GM12875 (cell line): ENCODE data around the gene PARD3B.

Experiments
- H3K4me3 ChIP-seq: one replicate; pipeline ENCODE4 v1.5.1; 2011; ENCODE audit warnings: low read depth, low read length, control low read depth
- TF ChIP-seq, protein P1 (sequence below): IDR thresholded peaks from 2 replicates; pipeline ENCODE4 v1.5.1; 2011; ENCODE audit warnings: low read depth, mild to moderate bottlenecking, control low read depth, inconsistent platforms, low read length, moderate library complexity, borderline replicate concordance; ENCODE audit not compliant: insufficient read depth

PARD3B gene

GRCh38 chr2:205053827-205054410 is 508.6 kb downstream of the PARD3B start:
- no peak overlapping the region for H3K4me3 ChIP-seq
- TF ChIP-seq, protein P1, sequence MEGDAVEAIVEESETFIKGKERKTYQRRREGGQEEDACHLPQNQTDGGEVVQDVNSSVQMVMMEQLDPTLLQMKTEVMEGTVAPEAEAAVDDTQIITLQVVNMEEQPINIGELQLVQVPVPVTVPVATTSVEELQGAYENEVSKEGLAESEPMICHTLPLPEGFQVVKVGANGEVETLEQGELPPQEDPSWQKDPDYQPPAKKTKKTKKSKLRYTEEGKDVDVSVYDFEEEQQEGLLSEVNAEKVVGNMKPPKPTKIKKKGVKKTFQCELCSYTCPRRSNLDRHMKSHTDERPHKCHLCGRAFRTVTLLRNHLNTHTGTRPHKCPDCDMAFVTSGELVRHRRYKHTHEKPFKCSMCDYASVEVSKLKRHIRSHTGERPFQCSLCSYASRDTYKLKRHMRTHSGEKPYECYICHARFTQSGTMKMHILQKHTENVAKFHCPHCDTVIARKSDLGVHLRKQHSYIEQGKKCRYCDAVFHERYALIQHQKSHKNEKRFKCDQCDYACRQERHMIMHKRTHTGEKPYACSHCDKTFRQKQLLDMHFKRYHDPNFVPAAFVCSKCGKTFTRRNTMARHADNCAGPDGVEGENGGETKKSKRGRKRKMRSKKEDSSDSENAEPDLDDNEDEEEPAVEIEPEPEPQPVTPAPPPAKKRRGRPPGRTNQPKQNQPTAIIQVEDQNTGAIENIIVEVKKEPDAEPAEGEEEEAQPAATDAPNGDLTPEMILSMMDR, result no peak

DNA sequence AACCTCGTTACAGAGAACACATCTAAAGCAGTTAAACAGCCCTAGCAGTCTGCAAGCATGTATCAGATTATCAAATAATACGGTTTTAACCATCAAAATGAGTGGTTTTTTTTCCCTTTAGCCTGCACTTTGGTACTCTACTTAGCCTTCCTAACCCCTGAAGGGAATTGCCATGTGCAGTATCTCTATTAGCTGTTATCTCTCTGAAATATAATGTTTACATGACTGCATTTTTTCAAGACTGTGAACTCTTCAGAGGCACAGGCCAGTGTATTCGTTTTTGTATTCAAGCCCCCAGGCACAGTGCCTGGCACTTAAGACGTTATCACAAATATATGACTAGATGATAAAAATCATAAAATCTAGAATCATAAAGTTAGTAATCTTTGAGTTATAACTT is 509.5 kb downstream of the PARD3B start:
- TF ChIP-seq, protein P1, result no peak
- H3K4me3 ChIP-seq, result no peak overlapping the region

DNA sequence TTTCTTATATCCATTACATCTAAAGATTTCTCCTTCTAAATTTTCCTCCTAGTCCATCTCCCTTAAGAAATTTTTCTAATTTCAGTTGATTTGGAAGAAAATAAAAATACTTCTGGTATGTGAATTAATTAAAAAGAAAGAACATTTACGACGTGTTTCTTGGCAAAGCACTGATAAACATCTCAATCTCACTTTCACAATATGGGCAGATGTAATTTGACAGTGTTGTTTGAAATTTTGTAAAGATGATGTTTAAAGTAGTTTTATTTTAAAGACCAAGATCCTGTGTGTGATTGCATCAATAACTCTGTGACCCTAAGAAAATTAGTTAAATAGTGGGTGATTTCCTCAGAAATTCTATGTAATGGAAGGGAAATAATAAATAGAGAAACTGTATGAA is 510.0 kb downstream of the PARD3B start:
- TF ChIP-seq, protein P1, result no peak
- no peak overlapping the region for H3K4me3 ChIP-seq

DNA sequence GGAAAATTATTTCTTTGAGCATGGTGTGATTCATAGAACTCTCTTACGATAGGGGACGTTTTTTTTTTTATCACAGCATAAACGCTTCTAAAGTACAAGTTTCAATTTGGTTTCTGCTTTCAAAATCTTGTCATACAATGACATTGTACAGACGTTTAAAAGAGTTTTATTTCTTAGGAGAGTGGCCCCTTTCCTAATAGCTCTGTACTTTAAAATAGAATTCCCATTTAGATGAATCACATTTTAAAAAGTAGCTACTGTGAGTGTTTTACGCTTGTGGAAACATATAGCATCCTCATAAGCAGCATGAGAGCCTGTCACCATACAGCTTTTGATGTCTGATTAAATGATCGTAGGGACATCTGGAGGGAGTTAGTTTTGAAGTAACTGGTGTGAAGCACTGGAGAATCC is 510.9 kb downstream of the PARD3B start:
- H3K4me3 ChIP-seq, result no peak overlapping the region
- TF ChIP-seq, protein P1, result no peak

DNA sequence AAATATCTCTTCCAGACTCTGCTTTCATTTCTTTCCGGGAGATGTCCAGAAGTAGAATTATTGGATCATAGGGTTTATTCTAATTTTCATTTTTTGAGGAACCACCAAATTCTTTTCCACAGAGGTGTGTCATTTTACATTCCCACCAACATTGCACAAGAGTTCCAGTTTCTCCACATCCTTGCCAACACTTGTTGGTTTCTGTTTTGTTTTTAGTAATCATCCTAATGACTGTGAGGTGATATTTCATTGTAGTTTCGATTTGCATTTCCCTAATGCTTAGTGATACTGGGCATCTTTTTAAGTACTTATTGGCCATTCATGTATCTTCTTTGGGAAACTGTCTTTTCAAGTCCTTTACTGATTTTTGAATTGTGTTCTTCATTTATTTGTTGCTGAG is 513.1 kb downstream of the PARD3B start:
- TF ChIP-seq, protein P1, result no peak
- no peak overlapping the region for H3K4me3 ChIP-seq

DNA sequence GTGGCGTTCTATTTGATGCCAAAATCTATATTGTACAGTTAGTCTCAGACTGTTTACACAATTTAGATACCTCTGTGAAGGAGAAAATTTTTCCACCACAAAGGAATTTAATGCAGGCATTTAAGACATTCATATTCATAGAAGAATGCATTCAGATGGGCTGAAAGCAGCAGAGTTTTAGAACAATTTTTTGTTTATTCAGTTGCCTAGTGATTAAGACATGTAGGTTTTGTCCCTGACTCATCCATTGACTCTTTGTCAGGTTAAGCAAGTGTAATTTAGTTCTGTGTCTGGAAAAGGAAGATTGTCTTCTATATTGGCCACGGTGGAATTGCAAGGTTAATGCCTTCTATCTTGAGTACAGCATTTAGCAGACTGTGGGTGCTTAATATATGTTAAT is 515.0 kb downstream of the PARD3B start:
- no peak overlapping the region for H3K4me3 ChIP-seq
- TF ChIP-seq, protein P1, result no peak

- H3K4me3 ChIP-seq, result no peak overlapping the region
- TF ChIP-seq, protein P1, result no peak
Observed at GRCh38 chr2:205066081-205066480, 520.8 kb downstream of the PARD3B start.
